Neural cell (in vitro differentiated cells): ENCODE results near the gene NPLOC4. TPM values are rescaled to one million over a fixed set of nuclear protein-coding genes. Genes with fewer than 3 reads are reported as not detected.
A peak's percentile ranks its signal among the peaks of the same experiment; 100 is the strongest.

Source experiments
- H2AFZ ChIP-seq: fragments of 200-600, 300-800 bp; sonication (generic), shearing (Covaris generic); 2 replicates; pipeline ENCODE4 v1.6.0; 2014; ENCODE audit warnings: low read depth, mild to moderate bottlenecking, antibody characterized with exemption, low read length, moderate library complexity
- H3F3A ChIP-seq: fragments of 200-600 bp; shearing (Covaris generic); 2 replicates; pipeline ENCODE4 v1.6.1; 2016; ENCODE audit warnings: mild to moderate bottlenecking, moderate library complexity, mixed read lengths, antibody characterized with exemption, low read length; ENCODE audit not compliant: insufficient read depth, poor library complexity, severe bottlenecking
- H3K27ac ChIP-seq: fragments of 200-600, 300-800 bp; sonication (generic), shearing (Covaris generic); 2 replicates; pipeline ENCODE4 v1.5.1; 2014; ENCODE audit warnings: mild to moderate bottlenecking, low read length, moderate library complexity
- H3K27me3 ChIP-seq: fragments of 300-800, 200-600 bp; sonication (generic), shearing (Covaris generic); 2 replicates; pipeline ENCODE4 v1.6.0; 2014; ENCODE audit warnings: mild to moderate bottlenecking, low read depth, low read length, moderate library complexity; ENCODE audit not compliant: insufficient read depth
- H3K36me3 ChIP-seq: fragments of 300-800, 200-600 bp; sonication (generic), shearing (Covaris generic); 2 replicates; pipeline ENCODE4 v1.5.1; 2014; ENCODE audit warnings: mild to moderate bottlenecking, antibody characterized with exemption, low read length, moderate library complexity; ENCODE audit not compliant: insufficient read depth
- H3K4me2 ChIP-seq: fragments of 300-800, 200-600 bp; sonication (generic), shearing (Covaris generic); 2 replicates; pipeline ENCODE4 v1.6.0; 2014; ENCODE audit warnings: mild to moderate bottlenecking, low read length
- H3K4me3 ChIP-seq: fragments of 300-800, 200-600 bp; sonication (generic), shearing (Covaris generic); 2 replicates; pipeline ENCODE4 v1.5.1; 2014; ENCODE audit warnings: mild to moderate bottlenecking, low read length, moderate library complexity
- H3K79me2 ChIP-seq: fragments of 200-600 bp; shearing (Covaris generic); replicated peaks from 2 replicates; pipeline ENCODE4 v1.6.0; 2014; ENCODE audit warnings: mild to moderate bottlenecking, low read length, moderate library complexity; ENCODE audit not compliant: insufficient read depth
- H3K9ac ChIP-seq: fragments of 300-800, 200-600 bp; sonication (generic), shearing (Covaris generic); 2 replicates; pipeline ENCODE4 v1.6.1; 2016; ENCODE audit warnings: mild to moderate bottlenecking, low read length, mixed read lengths
- H3K9me2 ChIP-seq: fragments of 200-600 bp; shearing (Covaris generic); 2 replicates; pipeline ENCODE4 v1.6.1; 2016; ENCODE audit warnings: mild to moderate bottlenecking, low read length, mixed read lengths; ENCODE audit not compliant: insufficient read depth
- H3K9me3 ChIP-seq: fragments of 200-600, 300-800 bp; sonication (generic), shearing (Covaris generic); 2 replicates; pipeline ENCODE4 v1.6.1; 2016; ENCODE audit warnings: mild to moderate bottlenecking, mixed run types, low read length, moderate library complexity, mixed read lengths
- H4K20me1 ChIP-seq: fragments of 200-600 bp; shearing (Covaris generic); 2 replicates; pipeline ENCODE4 v1.6.1; 2016; ENCODE audit warnings: mild to moderate bottlenecking, mixed run types; ENCODE audit not compliant: insufficient read depth
- EP300 ChIP-seq: fragments of 450-650 bp; conservative IDR thresholded peaks from 2 replicates; pipeline ENCODE4 v1.6.1; 2014; ENCODE audit warnings: antibody characterized with exemption, mild to moderate bottlenecking, moderate library complexity; ENCODE audit not compliant: poor library complexity, severe bottlenecking
- EZH2 ChIP-seq: fragments of 200-600, 300-800 bp; shearing (Covaris generic), sonication (generic); IDR thresholded peaks from 2 replicates; pipeline ENCODE4 v1.6.1; 2014; ENCODE audit warnings: antibody characterized with exemption, low read length, borderline replicate concordance, mild to moderate bottlenecking; ENCODE audit not compliant: insufficient read depth, poor library complexity, severe bottlenecking
- MXI1 ChIP-seq: fragments of 450-650 bp; conservative IDR thresholded peaks from 2 replicates; pipeline ENCODE4 v1.6.1; 2014; ENCODE audit warnings: antibody characterized with exemption, mild to moderate bottlenecking; ENCODE audit not compliant: poor library complexity, severe bottlenecking
- POLR2AphosphoS5 ChIP-seq: IDR thresholded peaks from 2 replicates; pipeline ENCODE4 v1.6.1; 2012
- RAD21 ChIP-seq: fragments of 450-650 bp; conservative IDR thresholded peaks from 2 replicates; pipeline ENCODE4 v1.6.1; 2014; ENCODE audit warnings: antibody characterized with exemption, mild to moderate bottlenecking, moderate library complexity
- REST ChIP-seq: IDR thresholded peaks from 2 replicates; pipeline ENCODE4 v1.6.1; 2012; ENCODE audit warnings: borderline replicate concordance
- SMC3 ChIP-seq: fragments of 450-650 bp; conservative IDR thresholded peaks from 2 replicates; pipeline ENCODE4 v1.6.1; 2014; ENCODE audit warnings: antibody characterized with exemption, mild to moderate bottlenecking, moderate library complexity; ENCODE audit not compliant: poor library complexity
- TAF1 ChIP-seq: IDR thresholded peaks from 2 replicates; pipeline ENCODE4 v1.6.1; 2012; ENCODE audit warnings: low read depth
- polyA plus RNA-seq: library from polyadenylated mRNA; depleted of rRNA; stranded (reverse); fragments of >200 nt; gene quantifications from 2 replicates; pipeline ENCODE4 v1.2.3, GENCODE V29; 2014
- TF ChIP-seq, protein P1 (sequence below): fragments of 450-650 bp; IDR thresholded peaks from 2 replicates; pipeline ENCODE4 v1.5.1; 2014; ENCODE audit warnings: antibody characterized with exemption, mild to moderate bottlenecking, moderate library complexity; ENCODE audit not compliant: poor library complexity, severe bottlenecking

Gene NPLOC4
- polyA plus RNA-seq, 1 donor from 2014 or later, result 32.3 TPM

GRCh38 chr17:81513372-81513752 lies 123.5 kb downstream of the NPLOC4 start:
- Histone ChIP-seq H2AFZ (no peak overlapping the region), H4K20me1 (peaks cover 41% of the 10 kb centered on the region), H3K9ac (peak overlapping the region; percentile 99), H3K4me2 (peak overlapping the region; percentile 94), H3K79me2 (peaks cover 72% of the 10 kb centered on the region), H3K4me3 (peak overlapping the region; percentile 92), H3K27me3 (peaks cover 5% of the 10 kb centered on the region), H3K27ac (peak overlapping the region; percentile 99), H3K36me3 (peaks cover 31% of the 10 kb centered on the region), H3F3A (peaks cover 16% of the 10 kb centered on the region), H3K9me3 (no peaks in the 10 kb centered on the region), H3K9me2 (no peaks in the 10 kb centered on the region)
- peak; percentile 3 for TF ChIP-seq POLR2AphosphoS5
- peak; percentile 63 for TF ChIP-seq REST
- TF ChIP-seq EZH2, result no peak
- peak; percentile 9 for TF ChIP-seq TAF1

DNA sequence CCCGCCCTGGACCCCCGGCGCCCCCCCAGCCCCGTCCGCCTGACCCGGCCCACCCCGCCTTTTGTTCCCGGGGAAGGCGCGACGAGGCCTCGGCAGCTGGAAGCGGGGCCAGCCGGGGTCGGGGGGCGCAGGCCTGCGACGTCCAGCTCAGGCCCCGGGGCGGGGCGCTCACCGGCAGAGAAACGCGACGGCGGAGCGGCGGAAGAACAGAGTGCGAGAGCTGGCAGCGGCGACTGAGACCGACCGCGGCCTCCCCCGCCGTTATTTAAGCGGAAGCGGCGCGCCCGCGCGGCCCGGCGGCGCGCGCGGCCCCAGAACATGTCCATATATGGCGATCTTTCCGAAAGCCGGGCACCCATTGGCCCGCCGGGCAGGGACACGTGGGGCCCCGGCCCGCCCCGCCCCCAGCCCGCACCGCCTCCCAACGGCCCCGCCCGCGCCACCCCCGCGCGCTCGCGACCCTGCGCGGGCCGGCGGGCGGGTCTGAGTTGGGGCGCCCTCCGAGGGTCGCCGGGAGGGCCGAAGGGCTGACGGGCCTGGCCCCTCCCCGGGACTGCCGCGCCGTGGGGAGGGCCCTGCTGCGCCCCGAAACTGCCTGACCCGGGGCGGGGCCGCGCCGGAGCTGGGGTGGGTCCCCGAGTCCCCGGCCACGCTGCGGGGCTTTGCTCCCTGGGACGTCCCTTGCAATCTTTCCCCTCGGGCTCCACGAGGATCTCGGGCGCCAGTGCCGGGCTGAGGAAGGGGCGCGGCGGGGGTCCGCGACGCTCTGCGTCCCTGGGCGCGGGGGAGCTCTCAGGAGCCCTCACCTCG lies 124.1 kb downstream of the NPLOC4 start, which contains the start of gene ACTG1:
TSS of gene ACTG1 (minus strand) at position 238 of the 810 bp plus-strand sequence. CDS start 445 bp downstream, outside the sequence.
- Histone ChIP-seq H4K20me1 (peaks cover 45% of the 10 kb centered on the region), H3K36me3 (peaks cover 31% of the 10 kb centered on the region), H3F3A (peaks cover 16% of the 10 kb centered on the region), H3K9me2 (no peaks in the 10 kb centered on the region), H3K9me3 (no peaks in the 10 kb centered on the region), H3K79me2 (peaks cover 78% of the 10 kb centered on the region), H2AFZ (no peak within 1 kb of the TSS), H3K4me2 (peak within 1 kb of the TSS; percentile 94), H3K4me3 (peak within 1 kb of the TSS; percentile 99), H3K9ac (peak within 1 kb of the TSS; percentile 99), H3K27me3 (no peaks in the 10 kb centered on the region), H3K27ac (peak within 1 kb of the TSS; percentile 99)
- no peak for TF ChIP-seq MXI1
- TF ChIP-seq EP300, result peak; percentile 58
- TF ChIP-seq POLR2AphosphoS5, result peak; percentile 98
- peak; percentile 81 for TF ChIP-seq REST
- TF ChIP-seq TAF1, result peak; percentile 94
- TF ChIP-seq SMC3, result no peak
- no peak for TF ChIP-seq RAD21
- TF ChIP-seq, protein P1, sequence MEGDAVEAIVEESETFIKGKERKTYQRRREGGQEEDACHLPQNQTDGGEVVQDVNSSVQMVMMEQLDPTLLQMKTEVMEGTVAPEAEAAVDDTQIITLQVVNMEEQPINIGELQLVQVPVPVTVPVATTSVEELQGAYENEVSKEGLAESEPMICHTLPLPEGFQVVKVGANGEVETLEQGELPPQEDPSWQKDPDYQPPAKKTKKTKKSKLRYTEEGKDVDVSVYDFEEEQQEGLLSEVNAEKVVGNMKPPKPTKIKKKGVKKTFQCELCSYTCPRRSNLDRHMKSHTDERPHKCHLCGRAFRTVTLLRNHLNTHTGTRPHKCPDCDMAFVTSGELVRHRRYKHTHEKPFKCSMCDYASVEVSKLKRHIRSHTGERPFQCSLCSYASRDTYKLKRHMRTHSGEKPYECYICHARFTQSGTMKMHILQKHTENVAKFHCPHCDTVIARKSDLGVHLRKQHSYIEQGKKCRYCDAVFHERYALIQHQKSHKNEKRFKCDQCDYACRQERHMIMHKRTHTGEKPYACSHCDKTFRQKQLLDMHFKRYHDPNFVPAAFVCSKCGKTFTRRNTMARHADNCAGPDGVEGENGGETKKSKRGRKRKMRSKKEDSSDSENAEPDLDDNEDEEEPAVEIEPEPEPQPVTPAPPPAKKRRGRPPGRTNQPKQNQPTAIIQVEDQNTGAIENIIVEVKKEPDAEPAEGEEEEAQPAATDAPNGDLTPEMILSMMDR, result no peak
